Bronchus fibroblast of lung (primary cell): Measurements from ENCODE around the gene EN1. TPM values are rescaled to one million over a fixed set of nuclear protein-coding genes. Genes with fewer than 3 reads are reported as not detected.

Source experiments
- total RNA-seq: library from RNA; depleted of rRNA; stranded (reverse); fragments of >200 nt; gene quantifications from 2 replicates; pipeline ENCODE4 v1.2.3, GENCODE V29; 2015

Gene EN1
- 0.15 and 0.17 TPM in 2 replicates for total RNA-seq

DNA sequence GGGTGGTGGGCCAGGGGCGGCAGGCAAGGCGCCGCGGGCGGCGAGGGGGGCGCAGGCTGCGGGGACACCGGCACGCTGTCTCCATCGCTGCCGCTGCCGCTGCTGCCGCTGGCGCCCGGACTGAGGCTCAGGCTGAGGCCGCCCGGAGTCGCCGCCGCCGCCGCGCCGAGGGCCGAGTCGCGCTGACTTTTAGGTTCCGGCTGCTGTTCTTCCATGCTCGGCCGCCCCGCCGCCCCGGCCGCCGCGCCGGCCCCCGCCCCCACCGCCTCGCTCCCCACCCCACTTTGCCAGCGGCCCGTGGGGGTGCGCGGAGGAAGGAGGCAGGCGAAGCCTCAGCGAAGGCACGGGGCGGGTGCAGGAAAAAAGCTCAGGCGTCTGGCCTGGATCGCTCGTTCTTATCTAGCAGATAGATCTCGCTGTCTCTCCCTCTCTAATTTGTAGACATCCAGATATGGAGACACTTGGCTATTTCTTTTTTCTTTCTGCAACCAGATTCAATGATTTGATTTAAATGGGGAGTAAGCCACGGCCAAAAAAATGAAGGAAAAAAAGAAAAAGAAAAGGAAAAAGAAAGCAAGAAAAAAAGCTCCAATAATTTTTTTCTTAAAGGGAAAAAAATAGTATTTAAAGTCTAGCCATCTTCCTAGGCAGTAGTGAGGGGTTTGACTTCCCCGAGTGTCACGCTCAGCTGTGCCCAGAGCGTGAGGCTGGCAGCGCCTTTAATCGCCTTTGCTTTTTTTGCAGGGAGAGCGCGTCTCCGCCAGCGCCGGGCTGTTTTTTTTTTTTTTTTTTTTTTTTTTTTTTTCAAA is at the start of gene EN1:
EN1 (minus strand) TSS at position 696 of the 809 bp plus-strand sequence; CDS start at position 215, 481 bp downstream.

Other genes starting within 250 kb of the EN1 start
- gene MARCO, start 94.5 kb upstream of the EN1 start, total RNA-seq = not detected in 2 replicates